GM13976 (cell line): Measurements from ENCODE around the gene ECE1.

Experiments used
- DNase-seq: peaks from one replicate; pipeline ENCODE4 v3.0.0; 2012; ENCODE audit warnings: low spot score
- in situ Hi-C: fragments of 300-500 bp; cut with MboI; formaldehyde crosslinking; loops from one replicate; pipeline ENCODE4 v1.12.0; 2022; ENCODE audit warnings: low sequenced_read_pairs, mixed read lengths, inconsistent platforms; ENCODE audit not compliant: unreplicated experiment
- TF ChIP-seq, protein P1 (sequence below): IDR thresholded peaks from 2 replicates; pipeline ENCODE4 v1.5.1; 2012; ENCODE audit warnings: borderline replicate concordance, mild to moderate bottlenecking; ENCODE audit not compliant: insufficient read depth; ENCODE audit errors: extremely low read depth, missing control alignments, control extremely low read depth

The ECE1 gene

DNA sequence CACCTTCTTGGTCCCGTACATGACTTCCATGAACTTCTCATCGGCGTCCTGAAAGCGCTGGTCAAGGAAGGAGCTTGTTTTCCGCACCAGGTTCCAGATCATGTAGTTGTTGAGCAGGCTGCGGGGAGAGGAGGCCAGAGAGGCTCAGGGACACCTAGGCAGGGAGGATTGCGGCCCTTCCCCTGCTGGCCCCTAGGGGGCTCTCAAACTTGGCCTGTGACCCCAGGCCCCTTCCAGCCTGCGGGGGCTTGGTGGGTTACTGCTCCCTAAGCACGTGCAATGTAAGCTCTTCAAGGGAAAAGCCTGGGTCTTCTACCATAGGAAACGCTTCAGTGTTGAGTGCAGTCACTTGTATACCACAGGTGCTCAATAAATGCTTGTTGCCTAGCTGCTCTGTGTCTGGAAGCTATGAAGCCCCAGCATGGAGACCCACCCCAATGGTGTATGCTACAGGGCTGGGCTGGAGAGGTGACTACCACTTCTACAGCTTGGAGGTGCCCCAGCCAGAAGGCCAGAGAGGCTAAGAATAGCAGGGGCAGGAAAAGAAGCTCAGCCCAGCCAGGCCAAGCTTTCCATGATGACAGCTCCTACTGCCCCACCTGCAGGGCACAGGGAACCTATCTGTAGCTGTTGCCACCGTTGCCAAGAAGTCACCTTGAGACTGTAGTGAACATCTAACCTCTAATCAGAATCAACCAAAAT is 45.1 kb downstream of the ECE1 start:
- TF ChIP-seq, protein P1, sequence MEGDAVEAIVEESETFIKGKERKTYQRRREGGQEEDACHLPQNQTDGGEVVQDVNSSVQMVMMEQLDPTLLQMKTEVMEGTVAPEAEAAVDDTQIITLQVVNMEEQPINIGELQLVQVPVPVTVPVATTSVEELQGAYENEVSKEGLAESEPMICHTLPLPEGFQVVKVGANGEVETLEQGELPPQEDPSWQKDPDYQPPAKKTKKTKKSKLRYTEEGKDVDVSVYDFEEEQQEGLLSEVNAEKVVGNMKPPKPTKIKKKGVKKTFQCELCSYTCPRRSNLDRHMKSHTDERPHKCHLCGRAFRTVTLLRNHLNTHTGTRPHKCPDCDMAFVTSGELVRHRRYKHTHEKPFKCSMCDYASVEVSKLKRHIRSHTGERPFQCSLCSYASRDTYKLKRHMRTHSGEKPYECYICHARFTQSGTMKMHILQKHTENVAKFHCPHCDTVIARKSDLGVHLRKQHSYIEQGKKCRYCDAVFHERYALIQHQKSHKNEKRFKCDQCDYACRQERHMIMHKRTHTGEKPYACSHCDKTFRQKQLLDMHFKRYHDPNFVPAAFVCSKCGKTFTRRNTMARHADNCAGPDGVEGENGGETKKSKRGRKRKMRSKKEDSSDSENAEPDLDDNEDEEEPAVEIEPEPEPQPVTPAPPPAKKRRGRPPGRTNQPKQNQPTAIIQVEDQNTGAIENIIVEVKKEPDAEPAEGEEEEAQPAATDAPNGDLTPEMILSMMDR = no peak
- DNase-seq = no peak
- in situ Hi-C loops = loop anchor here (25.0 kb wide), 1 partner anchor 717 kb away; no protein-coding TSS in a partner anchor

DNA sequence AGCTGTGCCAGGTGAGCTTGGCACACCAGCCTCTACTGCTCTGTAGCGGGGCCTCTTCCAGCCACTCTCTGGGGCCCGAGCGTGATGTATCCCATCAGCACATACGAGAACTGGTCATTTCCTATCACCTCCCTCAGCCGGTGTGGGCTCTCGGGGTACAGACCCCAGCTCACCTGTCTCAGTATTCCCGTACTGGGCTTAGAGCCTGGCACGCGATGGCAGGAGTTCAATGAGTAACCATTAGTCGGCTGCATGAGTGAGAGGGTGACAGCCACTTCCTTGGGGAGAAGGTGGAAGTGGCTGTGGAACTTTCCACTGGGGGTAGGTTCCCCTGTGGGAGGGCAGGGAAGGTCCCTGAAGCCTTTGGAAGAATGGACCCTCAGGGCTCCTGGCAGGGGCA is 46.1 kb downstream of the ECE1 start:
- in situ Hi-C loops = loop anchor here (25.0 kb wide), 1 partner anchor 718 kb away; no protein-coding TSS in a partner anchor
- no peak for DNase-seq
- TF ChIP-seq, protein P1 = no peak

DNA sequence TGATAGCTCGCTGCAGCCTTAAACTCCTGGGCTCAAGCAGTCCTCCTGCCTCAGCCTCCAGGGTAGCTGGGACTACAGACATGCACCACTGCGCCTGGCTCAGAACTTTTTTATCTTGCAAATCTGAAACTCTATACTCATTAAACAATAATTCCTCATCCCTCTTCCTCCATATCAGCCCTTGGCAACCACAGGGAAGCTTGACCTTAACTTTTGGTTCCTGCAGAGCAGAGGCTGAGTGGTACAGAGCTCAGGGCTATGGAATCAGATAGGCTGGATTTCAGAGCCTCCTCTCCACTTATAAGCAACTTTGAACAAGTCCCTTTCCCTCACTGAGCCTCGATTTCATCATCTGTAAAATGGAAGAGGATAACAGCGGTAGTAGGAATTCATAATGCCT is 47.4 kb downstream of the ECE1 start:
- TF ChIP-seq, protein P1 = no peak
- in situ Hi-C loops = loop anchor here (25.0 kb wide), 1 partner anchor 719 kb away; no protein-coding TSS in a partner anchor
- DNase-seq = no peak

DNA sequence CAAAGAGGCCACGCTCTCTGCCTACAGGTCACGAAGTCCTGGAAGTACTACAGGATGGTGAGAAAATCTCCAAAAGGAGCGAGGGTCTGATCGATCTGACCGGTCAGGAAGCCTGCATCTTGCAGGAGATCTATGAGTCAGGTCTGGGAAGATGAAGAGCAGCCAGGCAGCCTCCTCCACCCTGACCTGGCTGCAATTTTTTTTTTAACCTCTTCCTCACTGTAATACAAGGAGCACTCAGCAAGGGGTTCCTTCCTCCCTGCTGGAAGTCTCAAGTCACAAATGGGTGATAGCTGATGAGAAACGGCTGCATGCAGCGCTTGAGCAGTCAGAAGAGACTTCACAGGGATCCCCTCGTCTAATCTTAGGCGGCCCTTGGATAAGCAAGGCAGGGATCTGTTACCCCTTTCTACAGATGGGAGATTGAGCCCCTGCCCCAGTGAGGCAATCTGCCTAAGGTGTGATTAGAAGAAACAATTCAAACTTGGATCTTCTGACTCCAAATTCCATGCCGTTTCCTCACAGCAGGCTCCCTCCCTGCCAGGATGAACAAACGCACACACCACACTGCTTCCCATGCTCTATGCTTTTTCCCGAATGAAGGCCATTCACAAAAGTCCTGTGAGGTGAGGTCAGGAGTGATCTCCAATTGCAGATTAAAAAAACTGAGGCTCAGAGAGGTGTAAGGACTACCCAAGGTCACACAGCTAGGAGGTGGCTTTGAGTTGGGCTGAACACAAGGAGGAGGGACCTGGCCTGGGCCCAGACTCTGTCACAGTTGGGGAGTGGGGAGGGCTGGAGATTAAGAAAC is 48.3 kb downstream of the ECE1 start:
- in situ Hi-C loops = loop anchor here (25.0 kb wide), 1 partner anchor 720 kb away; no protein-coding TSS in a partner anchor
- TF ChIP-seq, protein P1 = no peak
- DNase-seq = no peak

- TF ChIP-seq, protein P1 = no peak
- in situ Hi-C loops = loop anchor here (25.0 kb wide), 1 partner anchor 722 kb away; no protein-coding TSS in a partner anchor
These were observed 49.6 kb downstream of the ECE1 start for GRCh38 chr1:21240706-21241105.

GRCh38 chr1:21239221-21239620 is 51.0 kb downstream of the ECE1 start:
- TF ChIP-seq, protein P1 = no peak
- peak; percentile 54 for DNase-seq
- in situ Hi-C loops = loop anchor here (10.0 to 25.0 kb wide), 2 partner anchors 136 to 723 kb away; no protein-coding TSS in a partner anchor

More at GRCh38 chr1:21240706-21241105, 49.6 kb downstream of the ECE1 start:
- DNase-seq = no peak
